IMR-90 (cell line): Measurements from ENCODE around the gene M6PR. TPM values are rescaled to one million over a fixed set of nuclear protein-coding genes. Genes with fewer than 3 reads are reported as not detected.

Experiments used
- ATAC-seq: fragments of 200-7000 bp; cut with Tn5 transposase; 2 replicates; pipeline ENCODE4 v1.9.1; 2020; ENCODE audit warnings: low read depth, mild to moderate bottlenecking, moderate library complexity
- BruUV-seq: library from RNA; stranded (reverse); fragments of 400-500 nt; replicated peaks from 2 replicates; lab custom pipeline; 2021; lab: Mats Ljungman, UMichigan
- CTCF ChIA-PET: fragments of 300-600 bp; formaldehyde crosslinking; extraction: SDS; loops from one replicate; lab custom pipeline; 2021; ENCODE audit warnings: antibody characterized with exemption; lab: Yijun Ruan, JAX
- POLR2A ChIA-PET: fragments of 300-600 bp; sonication (Branson Sonifier 250); formaldehyde crosslinking; loops from one replicate; lab custom pipeline; 2022; ENCODE audit warnings: antibody characterized with exemption; ENCODE audit not compliant: unreplicated experiment; lab: Charles Lee
- DNase-seq: peaks from one replicate; pipeline ENCODE4 v3.0.0; 2013
- H2AFZ ChIP-seq: replicated peaks from 2 replicates; pipeline ENCODE3; 2013; ENCODE audit warnings: low read length, mild to moderate bottlenecking; ENCODE audit not compliant: poor library complexity
- H2AK5ac ChIP-seq: 2 replicates; pipeline ENCODE4 v1.6.1; 2013; ENCODE audit warnings: low read depth, low read length, inconsistent platforms
- H2AK9ac ChIP-seq: replicated peaks from 2 replicates; pipeline ENCODE3; 2013; ENCODE audit warnings: mild to moderate bottlenecking, low read depth, low read length, moderate library complexity; ENCODE audit not compliant: poor library complexity
- H2BK120ac ChIP-seq: 2 replicates; pipeline ENCODE4 v1.6.1; 2013; ENCODE audit warnings: low read depth, low read length, inconsistent platforms
- H2BK15ac ChIP-seq: 3 replicates; pipeline ENCODE4 v1.6.1; 2013; ENCODE audit warnings: low read depth, low read length, inconsistent platforms
- H2BK20ac ChIP-seq: 2 replicates; pipeline ENCODE4 v1.6.1; 2013; ENCODE audit warnings: low read depth, mild to moderate bottlenecking, inconsistent platforms, low read length, moderate library complexity
- H2BK5ac ChIP-seq: 2 replicates; pipeline ENCODE4 v1.6.1; 2013; ENCODE audit warnings: mild to moderate bottlenecking, low read depth, low read length, inconsistent platforms; ENCODE audit not compliant: poor library complexity, severe bottlenecking
- H3K14ac ChIP-seq: replicated peaks from 2 replicates; pipeline ENCODE4 v1.6.1; 2013; ENCODE audit warnings: low read depth, low read length, inconsistent platforms
- H3K18ac ChIP-seq: 2 replicates; pipeline ENCODE4 v1.6.1; 2013; ENCODE audit warnings: low read depth, low read length, control low read depth
- H3K23ac ChIP-seq: 2 replicates; pipeline ENCODE4 v1.6.1; 2013; ENCODE audit warnings: low read depth, low read length, inconsistent platforms
- H3K27ac ChIP-seq: 2 replicates; pipeline ENCODE4 v1.5.1; 2013; ENCODE audit warnings: mild to moderate bottlenecking, control low read depth, low read length; ENCODE audit not compliant: insufficient read depth
- H3K27me3 ChIP-seq: 2 replicates; pipeline ENCODE4 v1.6.1; 2013; ENCODE audit warnings: low read length; ENCODE audit not compliant: control insufficient read depth, insufficient read depth
- H3K36me3 ChIP-seq: 2 replicates; pipeline ENCODE4 v1.6.1; 2013; ENCODE audit warnings: low read length, mixed read lengths; ENCODE audit not compliant: control insufficient read depth, insufficient read depth
- H3K4ac ChIP-seq: 2 replicates; pipeline ENCODE4 v1.6.1; 2013; ENCODE audit warnings: low read depth, low read length, inconsistent platforms
- H3K4me1 ChIP-seq: 2 replicates; pipeline ENCODE4 v1.6.1; 2013; ENCODE audit warnings: low read length, mixed read lengths; ENCODE audit not compliant: control insufficient read depth, insufficient read depth
- H3K4me2 ChIP-seq: 2 replicates; pipeline ENCODE4 v1.6.1; 2013; ENCODE audit warnings: low read depth, mild to moderate bottlenecking, control low read depth, low read length, moderate library complexity
- H3K4me3 ChIP-seq: 2 replicates; pipeline ENCODE4 v1.5.1; 2013; ENCODE audit warnings: low read depth, mild to moderate bottlenecking, control low read depth, low read length, moderate library complexity; ENCODE audit not compliant: insufficient read depth
- H3K56ac ChIP-seq: 2 replicates; pipeline ENCODE4 v1.6.1; 2013; ENCODE audit warnings: low read length, inconsistent platforms; ENCODE audit not compliant: insufficient read depth; ENCODE audit errors: extremely low read depth
- H3K79me1 ChIP-seq, 2 experiments: 2 replicates each; pipeline ENCODE4 v1.6.1; 2013; ENCODE audit warnings: low read length in 2 of 2, inconsistent platforms in 1 of 2, low read depth in 1 of 2
- H3K9ac ChIP-seq: 2 replicates; pipeline ENCODE4 v1.6.1; 2013; ENCODE audit warnings: low read depth, low read length, control low read depth
- H3K9me1 ChIP-seq: 2 replicates; pipeline ENCODE4 v1.6.1; 2013; ENCODE audit warnings: low read length, inconsistent platforms; ENCODE audit not compliant: insufficient read depth
- H3K9me3 ChIP-seq: 2 replicates; pipeline ENCODE4 v1.6.1; 2013; ENCODE audit warnings: low read length; ENCODE audit not compliant: control insufficient read depth, insufficient read depth
- H4K20me1 ChIP-seq: 2 replicates; pipeline ENCODE4 v1.6.1; 2013; ENCODE audit warnings: low read length, inconsistent platforms; ENCODE audit not compliant: insufficient read depth
- H4K5ac ChIP-seq: 2 replicates; pipeline ENCODE4 v1.6.1; 2013; ENCODE audit warnings: mild to moderate bottlenecking, low read depth, low read length, control low read depth
- H4K8ac ChIP-seq, 2 experiments: 2 replicates each; pipeline ENCODE4 v1.6.1; 2013; ENCODE audit warnings: low read depth in 2 of 2, low read length in 2 of 2, control low read depth in 1 of 2, inconsistent platforms in 1 of 2
- H4K91ac ChIP-seq: 2 replicates; pipeline ENCODE4 v1.6.1; 2013; ENCODE audit warnings: low read depth, low read length, inconsistent platforms; ENCODE audit not compliant: insufficient read depth
- CEBPB ChIP-seq: IDR thresholded peaks from 2 replicates; pipeline ENCODE4 v1.6.1; 2012; ENCODE audit warnings: low read depth, low read length, improper control_type of control experiment
- CHD1 ChIP-seq: IDR thresholded peaks from 2 replicates; pipeline ENCODE4 v1.6.1; 2012; ENCODE audit warnings: low read depth, low read length, improper control_type of control experiment
- FOS ChIP-seq: fragments of 150-350 bp; IDR thresholded peaks from 2 replicates; pipeline ENCODE4 v1.6.1; 2016; ENCODE audit warnings: low read depth, low read length
- MAZ ChIP-seq: IDR thresholded peaks from 2 replicates; pipeline ENCODE4 v1.6.1; 2012; ENCODE audit warnings: low read depth, mild to moderate bottlenecking, low read length, improper control_type of control experiment, moderate library complexity, borderline replicate concordance
- MXI1 ChIP-seq: IDR thresholded peaks from 2 replicates; pipeline ENCODE4 v1.6.1; 2012; ENCODE audit warnings: low read depth, mild to moderate bottlenecking, low read length, moderate library complexity, borderline replicate concordance
- NFE2L2 ChIP-seq: fragments of 150-350 bp; IDR thresholded peaks from 2 replicates; pipeline ENCODE4 v1.6.1; 2016; ENCODE audit warnings: low read depth, mild to moderate bottlenecking, low read length
- POLR2A ChIP-seq: IDR thresholded peaks from 2 replicates; pipeline ENCODE4 v1.6.1; 2012; ENCODE audit warnings: mild to moderate bottlenecking, low read depth, low read length
- RAD21 ChIP-seq: IDR thresholded peaks from 2 replicates; pipeline ENCODE4 v1.6.1; 2012; ENCODE audit warnings: low read length, improper control_type of control experiment
- RCOR1 ChIP-seq: IDR thresholded peaks from 2 replicates; pipeline ENCODE4 v1.6.1; 2012; ENCODE audit warnings: mild to moderate bottlenecking, low read length, improper control_type of control experiment; ENCODE audit not compliant: insufficient replicate concordance
- RFX5 ChIP-seq: IDR thresholded peaks from 2 replicates; pipeline ENCODE4 v1.8.0; 2012; ENCODE audit warnings: low read depth, mild to moderate bottlenecking, low read length, moderate library complexity
- SMC3 ChIP-seq: fragments of 150-350 bp; IDR thresholded peaks from 2 replicates; pipeline ENCODE4 v1.6.1; 2016; ENCODE audit warnings: low read depth, mild to moderate bottlenecking, antibody characterized with exemption, low read length, moderate library complexity
- WGBS, 2 experiments: methylation state at CpG; one replicate each; pipeline versions ENCODE4 v1.1.5 to v1.1.7; 2013; ENCODE audit warnings: missing lambda C conversion rate in 2 of 2; ENCODE audit not compliant: insufficient read length in 1 of 2; ENCODE audit errors: extremely low coverage in 2 of 2; 5-methylcytosine and 5-hydroxymethylcytosine counted together
- dilution Hi-C: fragments of 300-500 bp; cut with HindIII; formaldehyde crosslinking; loops from one replicate; pipeline ENCODE4 v1.14.3; 2018; ENCODE audit warnings: low sequenced_read_pairs; ENCODE audit not compliant: unreplicated experiment
- in situ Hi-C: fragments of 300-500 bp; cut with MboI; formaldehyde crosslinking; loops from 3 replicates; pipeline ENCODE4 v1.14.3; 2019; ENCODE audit warnings: low sequenced_read_pairs, inconsistent platforms, mixed read lengths
- intact Hi-C: fragments of 100-400 bp; cut with micrococcal nuclease; formaldehyde crosslinking; loops from 2 replicates; pipeline ENCODE4 v1.10.0; 2022
- polyA plus RNA-seq, 3 experiments: library from polyadenylated mRNA; depleted of rRNA; stranded (reverse); fragments of >200 nt; gene quantifications; 2 replicates each; pipeline ENCODE4 v1.2.3, GENCODE V29; 2012; ENCODE audit warnings: low replicate concordance in 1 of 3
- total RNA-seq: library from RNA; depleted of rRNA; stranded (reverse); fragments of >200 nt; gene quantifications from 2 replicates; pipeline ENCODE4 v1.2.3, GENCODE V29; 2012
- TF ChIP-seq, protein P1 (sequence below): fragments of 150-350 bp; IDR thresholded peaks from 2 replicates; pipeline ENCODE4 v1.6.1; 2017; ENCODE audit warnings: mild to moderate bottlenecking, antibody characterized with exemption, low read length, low read depth
- TF ChIP-seq, protein P2 (sequence below): fragments of 150-350 bp; IDR thresholded peaks from 2 replicates; pipeline ENCODE4 v1.6.1; 2016; ENCODE audit warnings: low read depth, mild to moderate bottlenecking, low read length, moderate library complexity, borderline replicate concordance
- TF ChIP-seq, protein P3 (sequence below): conservative IDR thresholded peaks from 2 replicates; pipeline ENCODE4 v1.5.1; 2012; ENCODE audit warnings: mild to moderate bottlenecking, low read depth, low read length, improper control_type of control experiment

M6PR gene
- total and polyA plus RNA-seq, 2 of the 4 experiments (the other 2 are of a cell fraction), result 86.6 to 140 TPM

DNA sequence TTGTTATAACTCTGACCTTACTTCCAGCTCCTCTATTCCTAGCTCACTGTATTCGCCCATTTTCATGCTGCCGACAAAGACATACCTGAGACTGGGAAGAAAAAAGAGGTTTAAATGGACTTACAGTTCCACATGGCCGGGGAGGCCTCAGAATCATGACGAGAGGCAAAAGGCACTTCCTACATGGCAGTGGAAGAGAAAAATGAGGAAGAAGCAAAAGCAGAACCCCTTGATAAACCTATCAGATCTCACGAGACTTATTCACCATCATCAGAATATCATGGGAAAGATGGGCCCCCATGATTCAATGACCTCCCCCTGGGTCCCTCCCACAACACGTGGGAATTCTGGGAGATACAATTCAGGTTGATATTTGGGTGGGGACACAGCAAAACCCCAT, 49.6 kb downstream of the M6PR start:
- Histone ChIP-seq H3K14ac (no peak overlapping the region), H3K9me3 (no peaks in the 10 kb centered on the region), H2BK20ac (no peak overlapping the region), H3K4me2 (no peak overlapping the region), H3K56ac (no peak overlapping the region), H3K18ac (no peak overlapping the region), H2AK9ac (no peak overlapping the region), H2AFZ (no peak overlapping the region), H3K27me3 (peaks cover 5% of the 10 kb centered on the region), H3K27ac (no peak overlapping the region), H4K8ac (no peak overlapping the region), H3K4me1 (no peaks in the 10 kb centered on the region), H2AK5ac (no peak overlapping the region), H4K5ac (no peak overlapping the region), H4K91ac (no peak overlapping the region), H3K9me1 (no peaks in the 10 kb centered on the region), H3K4ac (no peak overlapping the region), H3K79me1 (no peaks in the 10 kb centered on the region), H3K9ac (no peak overlapping the region), H2BK120ac (no peak overlapping the region), H2BK15ac (no peak overlapping the region), H3K23ac (no peak overlapping the region), H2BK5ac (no peak overlapping the region), H3K36me3 (no peaks in the 10 kb centered on the region), H4K20me1 (no peaks in the 10 kb centered on the region), H3K4me3 (no peak overlapping the region)
- intact Hi-C loops, result loop anchor here (10.0 kb wide), 2 partner anchors 75 to 355 kb away; partner anchors contain the start of genes A2ML1 and CLEC4E
- DNase-seq, result no peak
- ATAC-seq, result no peak
- dilution Hi-C loops, result no loop called here
- BruUV-seq, result no TSS peak
- in situ Hi-C loops, result no loop called here
- TF ChIP-seq CHD1 (no peak), MXI1 (no peak), MAZ (no peak), RFX5 (no peak), SMC3 (no peak), RAD21 (no peak), FOS (no peak), POLR2A (no peak), RCOR1 (no peak), NFE2L2 (no peak), CEBPB (no peak)
- TF ChIP-seq, protein P1, sequence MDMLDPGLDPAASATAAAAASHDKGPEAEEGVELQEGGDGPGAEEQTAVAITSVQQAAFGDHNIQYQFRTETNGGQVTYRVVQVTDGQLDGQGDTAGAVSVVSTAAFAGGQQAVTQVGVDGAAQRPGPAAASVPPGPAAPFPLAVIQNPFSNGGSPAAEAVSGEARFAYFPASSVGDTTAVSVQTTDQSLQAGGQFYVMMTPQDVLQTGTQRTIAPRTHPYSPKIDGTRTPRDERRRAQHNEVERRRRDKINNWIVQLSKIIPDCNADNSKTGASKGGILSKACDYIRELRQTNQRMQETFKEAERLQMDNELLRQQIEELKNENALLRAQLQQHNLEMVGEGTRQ, result no peak
- TF ChIP-seq, protein P2, sequence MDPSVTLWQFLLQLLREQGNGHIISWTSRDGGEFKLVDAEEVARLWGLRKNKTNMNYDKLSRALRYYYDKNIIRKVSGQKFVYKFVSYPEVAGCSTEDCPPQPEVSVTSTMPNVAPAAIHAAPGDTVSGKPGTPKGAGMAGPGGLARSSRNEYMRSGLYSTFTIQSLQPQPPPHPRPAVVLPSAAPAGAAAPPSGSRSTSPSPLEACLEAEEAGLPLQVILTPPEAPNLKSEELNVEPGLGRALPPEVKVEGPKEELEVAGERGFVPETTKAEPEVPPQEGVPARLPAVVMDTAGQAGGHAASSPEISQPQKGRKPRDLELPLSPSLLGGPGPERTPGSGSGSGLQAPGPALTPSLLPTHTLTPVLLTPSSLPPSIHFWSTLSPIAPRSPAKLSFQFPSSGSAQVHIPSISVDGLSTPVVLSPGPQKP, result no peak
- TF ChIP-seq, protein P3, sequence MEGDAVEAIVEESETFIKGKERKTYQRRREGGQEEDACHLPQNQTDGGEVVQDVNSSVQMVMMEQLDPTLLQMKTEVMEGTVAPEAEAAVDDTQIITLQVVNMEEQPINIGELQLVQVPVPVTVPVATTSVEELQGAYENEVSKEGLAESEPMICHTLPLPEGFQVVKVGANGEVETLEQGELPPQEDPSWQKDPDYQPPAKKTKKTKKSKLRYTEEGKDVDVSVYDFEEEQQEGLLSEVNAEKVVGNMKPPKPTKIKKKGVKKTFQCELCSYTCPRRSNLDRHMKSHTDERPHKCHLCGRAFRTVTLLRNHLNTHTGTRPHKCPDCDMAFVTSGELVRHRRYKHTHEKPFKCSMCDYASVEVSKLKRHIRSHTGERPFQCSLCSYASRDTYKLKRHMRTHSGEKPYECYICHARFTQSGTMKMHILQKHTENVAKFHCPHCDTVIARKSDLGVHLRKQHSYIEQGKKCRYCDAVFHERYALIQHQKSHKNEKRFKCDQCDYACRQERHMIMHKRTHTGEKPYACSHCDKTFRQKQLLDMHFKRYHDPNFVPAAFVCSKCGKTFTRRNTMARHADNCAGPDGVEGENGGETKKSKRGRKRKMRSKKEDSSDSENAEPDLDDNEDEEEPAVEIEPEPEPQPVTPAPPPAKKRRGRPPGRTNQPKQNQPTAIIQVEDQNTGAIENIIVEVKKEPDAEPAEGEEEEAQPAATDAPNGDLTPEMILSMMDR, result no peak
- CTCF ChIA-PET, result no interaction called here
- POLR2A ChIA-PET, result no interaction called here
- WGBS, 2 experiments, result no CpG with 5 or more reads among the region's 6 CpGs
